NCI-H524 treated with DMSO at 0.1 percent for 48 hours (cell line): ENCODE data around the gene TMED3.

ENCODE experiments used
- DNase-seq: peaks from one replicate; lab custom pipeline; 2025; lab: John Stamatoyannopoulos, UW

Gene TMED3

GRCh38 chr15:79310985-79311900 is at the start of gene TMED3:
TSS of gene TMED3 (plus strand) at chr15:79311112. CDS start at chr15:79311250, 138 bp downstream.
- DNase-seq = peak; percentile 72

GRCh38 chr15:79261836-79262235 is 49.1 kb upstream of the TMED3 start:
- no peak for DNase-seq

- no peak for DNase-seq
Measured at GRCh38 chr15:79265167-79265566, 45.7 kb upstream of the TMED3 start.

GRCh38 chr15:79265987-79266579 is 44.8 kb upstream of the TMED3 start:
- DNase-seq = no peak

GRCh38 chr15:79282371-79283251 is 28.3 kb upstream of the TMED3 start, which contains the start of gene ANKRD34C:
TSS of gene ANKRD34C (plus strand) at chr15:79282722. CDS start at chr15:79293285, 10,563 bp downstream.
- DNase-seq = no peak

GRCh38 chr15:79283252-79284048 is 27.5 kb upstream of the TMED3 start:
- no peak for DNase-seq

- DNase-seq = no peak
Measured at GRCh38 chr15:79290642-79291275, 20.2 kb upstream of the TMED3 start.

GRCh38 chr15:79292011-79292410 is 18.9 kb upstream of the TMED3 start:
- DNase-seq = no peak

- no peak for DNase-seq
Measured at GRCh38 chr15:79294075-79294474, 16.8 kb upstream of the TMED3 start.

- no peak for DNase-seq
Measured at GRCh38 chr15:79296583-79296982, 14.3 kb upstream of the TMED3 start.

GRCh38 chr15:79299126-79299840 is 11.6 kb upstream of the TMED3 start:
- DNase-seq = no peak

GRCh38 chr15:79299841-79300235 is 11.1 kb upstream of the TMED3 start:
- DNase-seq = no peak

- no peak for DNase-seq
Measured at GRCh38 chr15:79307251-79307650, 3.7 kb upstream of the TMED3 start.

- no peak for DNase-seq
Measured at GRCh38 chr15:79308874-79309273, 2.0 kb upstream of the TMED3 start.

GRCh38 chr15:79310612-79310984 is 314 bp upstream of the TMED3 start:
- DNase-seq = peak; percentile 50

GRCh38 chr15:79311901-79312553 is 1.1 kb downstream of the TMED3 start:
- no peak for DNase-seq

GRCh38 chr15:79314186-79314585 is 3.3 kb downstream of the TMED3 start:
- DNase-seq = no peak

GRCh38 chr15:79314811-79315210 is 3.9 kb downstream of the TMED3 start:
- no peak for DNase-seq

GRCh38 chr15:79315623-79316328 is 4.9 kb downstream of the TMED3 start:
- no peak for DNase-seq
